Esophagus muscularis mucosa (tissue), 4 donors: ENCODE measurements around the gene DDRGK1. TPM values are rescaled to one million over a fixed set of nuclear protein-coding genes. Genes with fewer than 3 reads are reported as not detected.

ENCODE experiments used
- DNase-seq: peaks from one replicate; pipeline ENCODE4 v3.0.0-alpha.2; 2017; ENCODE audit errors: extremely low spot score
- H3K27ac ChIP-seq, 4 donors: fragments of 200-600 bp; sonication (generic); replicated peaks in 1 of 4; 1 replicate in 3 of 4; 2 replicates in 1 of 4; pipeline ENCODE4 v1.5.1; 2016 to 2019; ENCODE audit warnings: mild to moderate bottlenecking in 1 of 4
- H3K27me3 ChIP-seq, 4 donors: fragments of 200-600 bp; sonication (generic); one replicate each; pipeline versions ENCODE4 v1.5.1 to v1.6.0; 2016 to 2019
- H3K36me3 ChIP-seq, 4 donors: fragments of 200-600 bp; sonication (generic); one replicate each; pipeline ENCODE4 v1.5.1; 2016 to 2019
- H3K4me1 ChIP-seq, 4 donors: fragments of 200-600 bp; sonication (generic); one replicate each; pipeline ENCODE4 v1.5.1; 2016 to 2019
- H3K4me3 ChIP-seq, 4 donors: fragments of 200-600 bp; sonication (generic); 1 replicate in 2 of 4; 2 replicates in 2 of 4; pipeline ENCODE4 v1.5.1; 2016 to 2019; ENCODE audit warnings: mild to moderate bottlenecking in 4 of 4, moderate library complexity in 1 of 4
- H3K9me3 ChIP-seq, 4 donors: fragments of 200-600 bp; sonication (generic); 1 replicate in 3 of 4; 2 replicates in 1 of 4; pipeline ENCODE4 v1.5.1; 2016 to 2019
- CTCF ChIP-seq, 3 experiments: fragments of 200-600 bp in 2 of 3; fragments of 450-650 bp in 1 of 3; sonication (generic) in 2 of 3; IDR thresholded peaks; one replicate each; pipeline ENCODE4 v1.5.1; 2017 to 2019; ENCODE audit warnings: antibody characterized with exemption in 3 of 3, mild to moderate bottlenecking in 2 of 3, moderate library complexity in 1 of 3
- EP300 ChIP-seq: sonication (generic); formaldehyde crosslinking; IDR thresholded peaks from one replicate; pipeline ENCODE4 v1.6.1; 2017; ENCODE audit warnings: antibody characterized with exemption
- POLR2A ChIP-seq: fragments of 450-650 bp; IDR thresholded peaks from one replicate; pipeline ENCODE4 v1.6.1; 2017; ENCODE audit warnings: antibody characterized with exemption, moderate library complexity, mild to moderate bottlenecking, low read depth
- POLR2AphosphoS5 ChIP-seq, 2 donors: sonication (generic); formaldehyde crosslinking; IDR thresholded peaks; one replicate each; pipeline ENCODE4 v1.6.1; 2017; ENCODE audit warnings: antibody characterized with exemption in 2 of 2
- WGBS: methylation state at CpG from one replicate; pipeline ENCODE4 v1.1.5; 2018; 5-methylcytosine and 5-hydroxymethylcytosine counted together
- intact Hi-C: fragments of 100-400 bp; cut with DNase I; formaldehyde crosslinking; loops from one replicate; pipeline ENCODE4 v1.15.1; 2023
- total RNA-seq, 4 donors: library from RNA; depleted of rRNA; stranded (reverse); fragments of >200 nt; gene quantifications; one replicate each; pipeline versions ENCODE4 v1.1.0 to v1.2.1, GENCODE V29; 2016

DDRGK1 gene
- total RNA-seq, 4 donors from 2014 or later: 64.4 to 86.0 (median 69.7) TPM

GRCh38 chr20:3247638-3248037 is 43.2 kb upstream of the DDRGK1 start:
- Histone ChIP-seq H3K4me1 (peaks cover 13 to 28% (median 19%) of the 10 kb centered on the region in 4 donors), H3K36me3 (peaks cover 0 to 28% (median 25%) of the 10 kb centered on the region in 4 donors), H3K9me3 (no peaks in the 10 kb centered on the region), H3K27ac (no peak overlapping the region), H3K27me3 (peaks cover 0 to 36% (median 0%) of the 10 kb centered on the region in 4 donors), H3K4me3 (no peak overlapping the region)
- no peak for TF ChIP-seq POLR2A
- TF ChIP-seq POLR2AphosphoS5 (IDR thresholded peaks at IDR 0.05): no peak
- no peak for TF ChIP-seq EP300
- TF ChIP-seq CTCF (IDR thresholded peaks at IDR 0.05): no peak
- 57% methylated on average over 4 of the region's 4 CpGs for WGBS
- intact Hi-C loops: no loop called here
- DNase-seq: no peak

GRCh38 chr20:3246682-3247081 is 42.2 kb upstream of the DDRGK1 start:
- no peak overlapping the region for H3K4me3 ChIP-seq
- no peaks in the 10 kb centered on the region for H3K9me3 ChIP-seq
- WGBS: 100% methylated on average over 1 of the region's 1 CpG
- H3K36me3 ChIP-seq: peaks cover 0 to 19% (median 15%) of the 10 kb centered on the region in 4 donors
- intact Hi-C loops: no loop called here
- no peak for DNase-seq
- H3K27ac ChIP-seq: no peak overlapping the region
- TF ChIP-seq POLR2A (no peak), POLR2AphosphoS5 (IDR thresholded peaks at IDR 0.05) (no peak), EP300 (no peak), CTCF (IDR thresholded peaks at IDR 0.05) (no peak)
- peaks cover 13 to 19% (median 17%) of the 10 kb centered on the region in 4 donors for H3K4me1 ChIP-seq
- peaks cover 0 to 46% (median 0%) of the 10 kb centered on the region in 4 donors for H3K27me3 ChIP-seq

- Histone ChIP-seq H3K9me3 (no peaks in the 10 kb centered on the region), H3K27me3 (peaks cover 0 to 55% (median 0%) of the 10 kb centered on the region in 4 donors), H3K4me1 (peaks cover 13 to 17% (median 15%) of the 10 kb centered on the region in 4 donors), H3K36me3 (peaks cover 0 to 9% (median 7%) of the 10 kb centered on the region in 4 donors), H3K27ac (no peak overlapping the region), H3K4me3 (no peak overlapping the region)
- no peak for DNase-seq
- intact Hi-C loops: no loop called here
- 71% methylated on average over 4 of the region's 4 CpGs for WGBS
- no peak for TF ChIP-seq EP300
Measured at GRCh38 chr20:3245711-3246110, 41.2 kb upstream of the DDRGK1 start.

- Histone ChIP-seq H3K4me1 (peaks cover 13 to 20% (median 16%) of the 10 kb centered on the region in 4 donors), H3K36me3 (peaks cover 0 to 5% (median 2%) of the 10 kb centered on the region in 4 donors), H3K27me3 (peaks cover 0 to 61% (median 2%) of the 10 kb centered on the region in 4 donors), H3K9me3 (no peaks in the 10 kb centered on the region), H3K4me3 (no peak overlapping the region), H3K27ac (no peak overlapping the region)
- TF ChIP-seq POLR2A (no peak), POLR2AphosphoS5 (IDR thresholded peaks at IDR 0.05) (no peak), CTCF (IDR thresholded peaks at IDR 0.05) (no peak), EP300 (no peak)
- intact Hi-C loops: no loop called here
- DNase-seq: no peak
- WGBS: 80% methylated on average over 2 of the region's 2 CpGs
Measured at GRCh38 chr20:3245156-3245555, 40.7 kb upstream of the DDRGK1 start.

GRCh38 chr20:3244613-3245012 is 40.1 kb upstream of the DDRGK1 start:
- Histone ChIP-seq H3K27ac (no peak overlapping the region), H3K36me3 (no peaks in the 10 kb centered on the region), H3K4me1 (peaks cover 17 to 26% (median 22%) of the 10 kb centered on the region in 4 donors), H3K9me3 (no peaks in the 10 kb centered on the region), H3K27me3 (peaks cover 0 to 66% (median 7%) of the 10 kb centered on the region in 4 donors), H3K4me3 (no peak overlapping the region)
- WGBS: no CpG with 5 or more reads among the region's 1 CpG
- DNase-seq: no peak
- intact Hi-C loops: no loop called here
- TF ChIP-seq CTCF (IDR thresholded peaks at IDR 0.05) (no peak), POLR2A (no peak), POLR2AphosphoS5 (IDR thresholded peaks at IDR 0.05) (no peak), EP300 (no peak)
